GM19043 (cell line): Measurements from ENCODE around the gene ANO10.
A peak's percentile ranks its signal among the peaks of the same experiment; 100 is the strongest.

Source experiments
- ATAC-seq: cut with Tn5 transposase; IDR thresholded peaks from one replicate; pipeline ENCODE4 v1.9.1; 2021; ENCODE audit warnings: low read depth; ENCODE audit not compliant: unreplicated experiment

Gene ANO10

DNA sequence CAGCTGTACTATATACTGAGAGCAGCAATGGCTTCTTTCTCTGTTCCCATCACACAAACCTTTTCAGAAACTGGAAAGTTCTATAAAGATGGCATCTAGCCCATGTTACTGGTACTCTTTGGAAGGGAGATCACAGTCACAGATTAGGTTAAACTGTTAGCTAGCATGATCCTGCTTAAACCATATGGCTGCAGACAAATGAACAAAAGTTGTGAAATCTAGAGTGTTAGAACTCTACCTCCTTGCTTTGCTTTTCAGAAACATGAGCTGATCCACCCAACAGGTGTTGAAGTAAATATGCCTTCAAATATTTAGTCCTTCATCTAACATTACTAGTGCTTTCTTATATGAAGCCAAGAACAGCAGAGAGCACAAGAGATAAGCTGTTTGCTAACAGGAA is 232.9 kb downstream of the ANO10 start:
- no peak for ATAC-seq

DNA sequence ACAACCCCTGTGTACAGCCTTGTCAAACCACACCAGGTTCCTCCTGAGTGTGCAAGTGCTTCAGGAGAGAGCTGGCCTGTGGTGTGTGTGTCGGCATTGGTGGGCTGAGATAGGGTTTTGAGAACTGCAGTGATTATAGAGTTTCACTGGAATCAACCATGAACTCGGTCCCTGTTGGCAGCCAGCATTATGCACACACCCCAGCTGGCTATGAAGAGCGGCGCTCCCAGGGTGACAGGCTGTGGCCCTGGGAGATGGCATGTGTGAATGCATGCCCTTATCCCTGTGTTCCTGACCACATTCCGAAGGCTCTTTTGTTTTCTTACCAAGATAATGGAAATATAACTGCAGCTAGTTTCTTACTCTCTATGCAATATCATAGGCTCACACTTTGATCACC is 233.6 kb downstream of the ANO10 start:
- ATAC-seq = no peak

DNA sequence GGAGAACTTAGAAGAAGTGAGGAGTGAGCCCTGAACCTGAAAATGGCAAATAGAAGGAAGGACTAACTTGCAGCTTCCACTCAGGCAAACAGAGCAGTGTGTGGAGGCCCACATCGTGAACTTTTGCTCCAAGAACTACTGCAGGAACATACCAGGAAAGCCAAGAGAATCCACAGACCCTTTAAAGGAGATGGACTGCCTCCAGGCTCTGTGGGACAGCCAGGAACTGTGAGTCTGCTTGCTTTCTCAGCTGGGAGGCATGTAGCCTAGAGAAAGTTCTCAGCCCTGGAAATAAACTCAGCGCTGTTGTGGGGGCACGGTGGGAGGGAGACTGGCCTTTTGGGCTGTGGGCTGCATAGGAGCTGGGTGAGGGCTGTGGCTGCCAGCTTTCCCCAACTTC is 242.5 kb downstream of the ANO10 start:
- no peak for ATAC-seq

DNA sequence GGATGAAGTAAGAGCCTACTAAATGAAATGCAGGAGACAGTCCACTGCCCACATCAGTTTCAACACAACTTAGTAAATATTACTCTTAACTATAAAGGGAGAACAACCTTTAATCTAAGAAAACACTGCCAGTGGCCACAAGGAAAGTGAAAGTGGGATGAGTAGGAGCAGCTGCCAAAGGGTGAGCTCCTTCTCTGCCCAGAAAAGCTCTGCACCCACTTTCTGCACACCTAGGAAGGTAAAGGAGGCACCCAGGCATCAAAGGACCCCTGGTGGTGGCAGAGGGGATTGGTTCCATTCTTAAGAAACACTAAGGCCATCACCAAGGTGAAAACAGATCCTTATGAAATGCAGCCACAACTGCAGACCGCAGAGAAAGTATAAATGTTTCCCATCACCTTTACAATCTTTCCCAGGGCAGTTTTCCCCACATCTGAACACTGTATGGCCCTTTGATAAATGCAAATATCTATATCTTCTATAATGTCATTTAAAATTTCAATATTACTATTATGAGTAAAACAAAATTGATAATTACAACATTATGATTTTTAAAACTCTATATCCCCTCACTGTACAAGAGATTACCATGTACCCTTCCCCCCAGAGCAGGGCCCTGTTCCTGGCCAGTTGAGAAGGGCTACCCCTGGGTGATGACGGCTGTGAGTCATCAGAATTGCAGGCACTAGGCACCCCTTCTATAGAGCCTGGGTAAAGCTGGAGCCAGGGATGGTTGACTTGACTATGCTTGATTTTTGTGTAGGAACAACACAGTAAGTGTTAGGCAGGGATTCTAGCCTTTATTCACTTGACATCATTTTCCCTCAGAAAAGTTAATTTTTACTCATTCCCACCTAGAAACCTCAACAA is 243.5 kb downstream of the ANO10 start:
- peak; percentile 63 for ATAC-seq

DNA sequence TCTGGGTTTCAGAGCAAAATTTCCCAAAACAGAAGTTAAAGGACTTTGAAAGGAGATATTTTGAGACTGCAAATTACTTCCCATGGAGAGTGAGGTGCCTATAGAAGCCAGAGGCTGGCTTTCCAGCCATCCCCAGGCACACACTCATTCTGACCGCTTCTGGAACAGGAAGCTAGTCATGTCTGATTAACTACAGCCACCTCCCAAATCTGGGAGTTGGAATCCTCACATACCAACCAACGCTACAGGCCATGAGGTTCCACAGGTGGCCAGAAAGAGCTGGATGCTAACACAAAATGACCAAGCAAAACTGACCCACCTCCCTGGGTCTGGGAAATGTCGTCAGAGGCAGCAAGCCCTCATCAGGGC is 248.3 kb downstream of the ANO10 start:
- no peak for ATAC-seq

DNA sequence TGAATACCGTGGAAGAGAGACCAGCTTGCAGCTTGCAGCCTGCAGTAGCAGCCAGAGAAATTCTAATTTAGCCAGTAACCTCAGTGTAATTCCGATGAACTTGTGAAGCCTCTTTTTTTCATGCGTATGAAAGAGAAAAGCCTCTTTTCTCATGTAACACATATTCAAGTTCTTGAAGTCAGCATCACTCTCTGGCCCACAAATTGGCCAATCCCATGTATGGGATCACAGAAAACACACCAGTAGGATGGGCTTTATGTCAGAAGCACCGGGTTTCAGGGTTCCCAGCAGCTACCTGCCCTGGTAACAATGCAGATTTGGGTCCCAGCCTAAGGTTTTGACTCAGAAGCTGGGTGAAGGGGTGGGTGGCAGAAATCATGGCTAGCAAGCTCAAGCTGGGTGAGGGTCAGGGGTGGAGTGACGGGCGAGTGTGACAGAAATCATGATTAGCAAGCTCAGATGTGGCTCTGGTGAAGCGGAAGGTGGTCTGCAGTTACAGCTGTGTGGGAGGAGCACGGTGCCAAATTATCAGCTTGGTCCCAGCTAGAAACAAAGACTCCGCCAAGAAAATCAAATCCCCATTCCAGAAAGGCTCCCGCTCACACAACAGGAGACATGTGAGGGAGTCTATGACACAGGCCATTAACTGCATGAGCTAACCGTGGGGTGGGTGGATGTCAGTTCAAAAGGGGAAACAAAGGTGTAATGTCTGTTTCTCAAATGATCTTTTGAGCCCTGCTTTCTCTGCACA is 248.8 kb downstream of the ANO10 start:
- ATAC-seq = no peak

DNA sequence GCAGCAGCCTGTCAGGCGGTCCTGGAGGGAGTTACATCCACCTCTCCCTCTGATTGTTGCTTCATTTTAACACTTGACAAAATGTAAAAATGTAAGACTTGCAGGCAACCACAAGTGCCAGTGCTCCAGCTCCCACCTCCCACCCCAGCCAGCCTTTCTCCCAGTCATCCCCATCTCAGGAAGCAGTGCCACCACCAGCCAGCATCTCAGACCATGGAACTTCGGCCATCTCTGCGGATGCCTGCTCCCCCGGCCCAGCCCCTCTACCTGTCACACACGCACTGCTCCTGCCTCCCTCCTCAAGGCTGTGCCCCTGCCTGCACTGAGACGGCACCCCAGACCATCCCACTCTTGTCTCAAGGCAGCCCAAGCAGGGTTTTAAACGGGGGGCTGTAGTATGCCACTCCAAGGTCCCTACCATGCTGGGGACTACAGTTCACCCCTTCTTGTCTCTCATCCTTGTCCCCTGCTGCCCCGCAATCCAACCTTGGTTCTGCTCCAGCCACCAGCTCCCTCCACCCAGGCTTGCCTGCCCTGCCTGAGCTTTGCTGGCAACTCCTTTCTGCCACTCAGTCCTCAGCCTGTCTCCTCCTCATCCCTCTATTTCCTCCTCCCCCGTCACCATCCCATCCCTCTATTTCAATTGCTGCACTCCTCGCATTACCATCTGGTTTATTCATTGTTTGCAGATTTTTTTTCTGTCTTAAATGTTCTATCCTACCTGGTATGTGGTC is 249.6 kb downstream of the ANO10 start:
- ATAC-seq = no peak

DNA sequence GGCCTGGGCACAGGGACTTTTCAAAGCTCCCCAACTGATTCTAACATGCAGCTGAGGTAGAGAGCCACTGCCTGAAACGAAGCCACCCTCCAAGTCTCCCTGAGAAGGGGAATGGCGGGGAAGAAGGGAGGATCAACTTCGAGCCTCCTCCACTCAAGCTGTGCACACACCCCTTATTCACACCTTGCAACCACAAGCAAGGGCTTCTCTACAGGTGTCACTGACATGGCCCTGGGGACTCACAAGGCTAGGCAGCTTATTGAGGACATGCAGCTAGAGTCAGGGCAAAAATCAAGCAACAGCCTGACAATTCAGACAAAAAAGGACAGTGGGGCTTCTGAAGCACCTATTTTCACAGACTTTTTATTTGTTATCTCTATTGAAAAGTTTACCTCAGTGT is 250.3 kb downstream of the ANO10 start:
- ATAC-seq = no peak

DNA sequence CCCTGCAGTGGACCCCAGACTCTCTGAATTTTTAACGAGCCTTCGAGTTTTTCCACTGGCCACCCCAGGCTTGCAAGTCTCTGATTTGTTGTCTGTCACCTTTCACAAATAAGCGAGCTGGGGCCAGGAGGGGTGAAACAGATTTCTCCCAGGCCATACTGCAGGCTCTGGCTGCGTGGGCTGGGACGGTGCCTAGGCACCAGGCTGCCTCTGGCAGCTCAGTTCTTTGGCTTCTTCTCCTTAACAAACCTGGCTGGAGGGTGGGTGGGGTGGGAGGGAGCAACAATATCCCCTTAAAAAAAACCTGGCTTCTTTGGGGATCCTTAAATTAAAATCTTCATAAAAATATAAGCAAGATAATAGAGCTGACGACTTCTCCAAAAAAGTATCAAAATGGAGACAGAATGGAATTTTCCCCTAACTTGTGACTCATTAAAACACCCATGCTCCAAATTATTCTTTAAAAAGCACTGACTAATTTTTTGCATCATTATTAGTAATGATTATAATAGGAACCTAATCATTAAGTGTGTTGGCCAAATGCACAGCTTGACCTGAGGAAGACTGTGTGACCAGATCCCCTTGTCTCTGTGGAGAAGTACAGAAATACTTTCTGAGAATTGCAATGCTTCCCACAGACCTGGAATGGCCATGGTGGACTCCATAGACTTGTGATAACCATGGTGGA is 251.4 kb downstream of the ANO10 start:
- no peak for ATAC-seq

DNA sequence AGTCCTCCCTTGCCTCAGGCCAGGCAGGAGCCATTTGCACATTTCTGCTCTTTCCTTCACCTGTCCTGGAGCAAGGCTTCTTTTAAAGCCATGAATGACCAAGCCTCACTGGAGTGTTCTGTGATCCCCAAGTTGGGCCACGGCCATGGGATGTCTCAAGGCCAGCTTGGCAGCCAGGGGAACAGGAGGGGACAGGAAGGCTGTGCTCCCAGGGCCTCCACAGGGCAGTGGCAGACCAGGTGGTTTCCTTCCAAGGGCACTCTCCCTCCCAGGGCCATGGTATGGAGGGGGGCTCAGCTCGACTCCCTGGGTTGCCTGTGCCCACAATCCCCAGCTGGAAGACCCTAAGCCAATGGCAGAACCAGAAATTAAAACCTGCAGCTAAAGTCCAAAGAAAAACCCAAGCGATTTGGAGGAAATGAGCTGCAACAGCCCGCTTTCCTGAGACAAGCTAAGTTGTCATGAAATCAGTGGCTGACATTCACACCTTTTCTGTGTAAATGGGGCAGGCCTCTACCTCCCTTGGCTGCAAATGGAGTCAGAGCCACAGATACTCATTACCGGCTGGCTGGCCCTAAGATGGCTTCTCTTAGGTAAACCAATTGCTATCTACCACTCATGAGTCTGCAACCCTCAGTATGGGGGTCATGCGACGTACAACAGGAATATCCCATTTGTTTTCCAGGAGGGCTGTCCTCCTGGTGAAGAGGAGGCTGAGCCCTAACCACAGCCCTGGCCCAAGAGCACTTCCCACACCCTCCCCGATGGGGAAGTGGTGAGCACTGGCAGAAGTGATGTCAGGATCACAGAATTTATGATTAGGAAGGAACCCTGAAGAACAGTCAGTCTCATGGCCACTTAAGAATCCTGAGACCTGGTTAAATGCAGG is 252.2 kb downstream of the ANO10 start:
- ATAC-seq = no peak

DNA sequence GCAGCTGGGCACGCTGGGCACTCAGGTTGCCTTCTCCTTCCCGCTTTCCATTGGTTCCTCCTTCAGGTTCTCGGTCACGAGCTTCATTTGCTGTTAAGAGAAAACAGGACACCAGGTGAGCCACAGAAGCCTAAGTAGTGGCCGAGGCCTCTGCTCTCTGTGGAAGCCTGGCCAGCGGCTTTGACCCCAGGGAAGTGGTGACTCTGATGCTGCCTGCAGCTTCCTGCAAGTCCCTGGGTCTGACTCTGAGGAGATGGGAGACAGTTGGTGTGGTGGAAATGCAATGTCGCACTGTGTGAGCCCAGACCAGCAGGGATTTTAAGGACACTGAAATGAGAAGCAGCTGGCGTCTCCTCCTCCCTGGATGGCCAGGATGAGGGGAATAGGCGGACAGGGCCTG is 254.9 kb downstream of the ANO10 start:
- no peak for ATAC-seq

DNA sequence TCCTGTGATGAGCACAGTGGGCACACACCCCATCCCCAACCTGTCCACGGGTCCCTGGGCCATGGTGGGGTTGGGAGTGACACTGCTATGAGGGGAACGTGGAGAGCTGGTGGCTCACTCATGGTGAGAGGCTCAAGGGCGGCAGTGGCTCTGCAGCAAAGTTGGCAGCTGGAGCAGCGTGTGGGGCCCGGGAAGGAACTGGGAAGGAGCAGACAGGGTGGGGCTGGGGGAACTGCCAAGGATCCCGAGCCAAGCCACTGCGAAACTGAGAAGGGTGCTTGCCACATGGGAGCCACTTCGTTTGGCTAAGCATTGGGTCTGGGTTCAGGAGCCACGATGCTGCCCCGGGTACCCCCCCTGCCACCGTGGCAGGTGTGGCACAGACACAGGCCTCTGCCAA is 255.3 kb downstream of the ANO10 start:
- no peak for ATAC-seq

DNA sequence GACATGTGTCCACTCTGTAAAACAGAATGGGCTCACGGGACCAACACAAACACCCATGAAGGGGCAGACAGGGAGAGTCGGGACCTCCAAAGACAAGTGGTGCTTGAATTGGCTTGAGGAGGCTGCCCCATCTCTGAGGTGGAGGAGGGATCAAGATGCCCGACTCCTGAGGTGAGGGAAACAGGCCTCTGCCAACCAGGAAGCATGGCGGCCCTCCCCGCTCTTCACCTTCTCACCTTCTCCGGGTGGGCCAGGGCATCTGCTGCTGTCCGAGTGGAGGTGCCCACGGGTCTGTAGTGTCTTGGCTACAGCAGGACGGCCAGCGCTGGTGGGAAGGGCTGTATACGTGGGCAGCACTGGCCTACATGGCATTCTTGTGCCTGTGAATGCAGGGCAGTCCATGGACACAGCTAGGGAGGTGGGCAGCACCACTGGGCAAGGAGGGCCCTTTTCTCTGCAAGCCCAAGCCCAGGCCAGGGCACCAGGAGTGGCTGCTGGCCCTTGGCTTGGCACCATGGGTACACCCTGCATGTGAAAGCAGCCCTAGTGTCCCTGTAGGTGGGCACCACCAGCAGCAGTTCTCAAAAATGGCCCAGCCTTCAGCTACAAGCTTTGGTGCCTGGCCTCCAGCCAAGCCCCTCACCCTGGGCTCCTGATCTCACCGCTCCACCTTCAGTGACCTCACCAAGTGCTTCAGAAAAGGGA is 256.1 kb downstream of the ANO10 start:
- ATAC-seq = no peak

DNA sequence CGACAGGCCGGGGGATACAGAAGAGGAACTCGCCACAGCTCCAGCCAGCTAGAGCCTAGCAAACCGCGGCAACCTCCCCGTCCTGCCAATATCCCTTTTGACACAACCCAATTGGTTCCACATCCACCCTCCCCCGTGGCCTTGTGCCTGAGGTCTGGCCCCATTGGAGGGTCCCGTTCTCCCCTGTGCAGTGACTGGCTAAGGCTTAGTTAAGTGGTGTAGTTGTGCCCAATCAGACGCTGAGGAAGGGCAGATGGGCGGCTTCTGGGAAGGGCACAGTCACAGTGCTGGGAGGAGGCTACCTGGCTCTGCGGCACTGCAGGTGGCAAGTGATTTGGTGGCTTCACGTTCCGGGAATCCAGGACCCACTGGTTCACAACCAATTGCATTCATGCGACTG is 256.9 kb downstream of the ANO10 start:
- no peak for ATAC-seq

DNA sequence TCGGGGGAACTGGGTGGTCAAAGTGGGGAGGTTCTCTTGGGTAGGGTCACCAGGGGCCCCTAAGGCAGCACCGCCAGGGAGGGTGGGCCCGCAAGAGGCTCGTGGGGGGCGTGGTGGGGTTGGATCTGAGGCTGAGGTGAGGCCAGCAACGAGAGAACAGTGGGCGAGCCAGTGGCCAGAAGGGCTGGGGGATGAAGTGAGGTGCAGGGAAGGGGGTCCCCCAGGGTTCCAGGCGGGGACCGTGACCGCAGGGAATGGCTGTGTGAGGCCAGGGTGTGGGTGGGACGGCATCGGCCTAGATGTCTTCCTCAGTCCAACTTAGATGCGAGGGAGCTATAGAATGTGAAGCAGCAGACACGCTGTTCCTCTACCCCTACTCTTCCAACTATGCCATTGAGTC is 257.3 kb downstream of the ANO10 start:
- no peak for ATAC-seq

DNA sequence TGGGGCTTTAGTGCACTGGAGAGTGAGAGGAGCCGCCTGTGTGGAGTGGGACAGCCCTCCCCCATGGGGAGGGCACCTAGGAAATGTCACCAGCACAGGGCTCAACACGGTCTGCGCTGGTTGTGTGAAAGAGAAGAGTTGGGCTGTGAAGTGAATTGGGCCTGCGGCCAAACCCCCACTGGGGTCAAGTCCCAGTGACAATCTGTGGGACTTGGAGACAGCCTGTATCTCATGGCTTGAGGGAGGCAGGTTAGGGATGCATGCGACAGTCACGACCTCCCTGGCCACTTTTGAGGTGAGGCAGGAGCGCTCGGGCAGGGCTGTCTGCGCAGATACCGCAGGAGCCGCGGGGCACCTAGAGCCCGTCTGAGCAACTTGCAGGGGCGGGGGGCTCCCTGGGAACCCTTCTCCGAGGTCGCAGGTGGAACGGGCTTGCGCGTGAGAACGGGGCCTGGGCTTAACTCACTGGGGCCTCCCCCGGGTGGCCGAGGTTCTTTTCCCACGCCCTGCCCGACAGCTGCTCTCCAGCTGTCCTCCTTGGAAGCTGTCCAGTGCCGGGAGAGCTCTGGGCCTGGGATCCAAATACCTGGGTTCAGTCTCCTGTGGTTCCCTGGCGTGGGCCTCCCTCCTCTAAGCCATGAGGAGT is 258.1 kb downstream of the ANO10 start:
- no peak for ATAC-seq

DNA sequence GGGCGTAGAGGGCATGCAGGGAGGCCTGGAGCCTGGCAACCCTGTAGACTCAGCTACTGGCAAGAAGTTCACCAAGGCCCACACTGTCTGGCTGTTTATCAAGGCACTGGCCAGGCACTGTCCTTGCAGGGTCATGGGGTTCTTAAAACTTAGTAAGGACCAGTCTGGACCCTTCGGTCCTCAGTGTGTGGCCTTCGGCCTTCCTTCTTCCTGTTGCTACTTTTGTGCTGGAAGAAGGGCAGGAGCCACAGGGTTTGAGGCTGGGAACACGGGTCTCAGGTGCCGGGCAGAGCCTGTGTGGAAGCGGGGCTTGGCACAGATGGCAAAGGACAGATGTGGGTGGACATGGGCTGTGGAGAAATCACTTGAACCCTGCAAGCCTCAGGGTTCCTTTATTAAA is 258.9 kb downstream of the ANO10 start:
- ATAC-seq = no peak

DNA sequence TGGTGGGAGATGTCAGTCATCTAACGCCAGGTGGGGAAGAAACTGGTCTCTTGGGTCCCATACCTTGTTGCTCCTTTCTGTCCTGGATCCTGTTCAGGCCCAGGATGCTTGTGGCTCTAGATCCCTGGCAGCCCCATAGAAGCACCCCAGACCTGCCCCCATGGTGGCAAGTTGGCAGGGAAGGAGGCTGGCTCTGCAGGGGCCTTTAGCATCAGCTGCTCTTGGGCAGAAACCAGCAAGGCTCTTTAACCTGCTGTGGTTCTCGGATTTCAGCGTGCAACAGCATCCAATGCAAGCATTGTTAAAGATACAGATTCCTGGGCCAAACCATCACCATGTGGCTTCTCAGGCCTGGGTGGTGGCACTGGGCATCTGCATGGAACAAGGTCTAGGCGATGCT is 259.6 kb downstream of the ANO10 start:
- no peak for ATAC-seq

DNA sequence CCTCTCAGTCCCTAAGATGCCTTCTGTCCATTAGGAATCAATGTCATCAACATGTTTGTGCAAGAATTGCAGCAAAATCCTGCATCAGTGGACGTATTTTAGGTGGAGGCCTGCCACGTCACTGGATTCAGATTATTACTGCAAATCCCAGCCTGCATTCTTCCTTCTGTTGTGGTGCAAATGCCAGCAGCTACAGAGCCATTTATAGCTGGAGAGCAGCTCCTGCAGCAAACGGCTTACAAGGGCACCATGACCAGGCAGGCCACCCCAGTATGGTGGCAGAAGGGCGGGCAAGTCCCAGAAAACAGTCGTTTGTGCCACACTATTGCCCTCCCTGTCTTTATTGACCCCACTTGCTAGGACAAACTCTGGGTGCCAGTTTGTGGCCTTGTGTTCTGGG is 260.7 kb downstream of the ANO10 start:
- no peak for ATAC-seq
